Astrocyte of the cerebellum (primary cell): ENCODE results near the gene HEXD.

Experiments
- DNase-seq: peaks from one replicate; pipeline ENCODE4 v3.0.0-alpha.2; 2011; ENCODE audit warnings: low read depth
- H3K4me3 ChIP-seq: 2 replicates; pipeline ENCODE4 v1.5.1; 2011; ENCODE audit warnings: mild to moderate bottlenecking, low read depth, low read length, moderate library complexity
- CTCF ChIP-seq: IDR thresholded peaks from 2 replicates; pipeline ENCODE4 v1.5.1; 2012; ENCODE audit warnings: low read length, low read depth, moderate library complexity, mild to moderate bottlenecking; ENCODE audit errors: missing control alignments
- in situ Hi-C: cut with HindIII; loops from 2 replicates; pipeline ENCODE4 v1.10.0; 2017; ENCODE audit warnings: low sequenced_read_pairs

HEXD gene

GRCh38 chr17:82468692-82469091 is 50.5 kb downstream of the HEXD start:
- no peak for DNase-seq
- in situ Hi-C loops = no loop called here
- H3K4me3 ChIP-seq = no peak overlapping the region
- TF ChIP-seq CTCF = no peak

DNA sequence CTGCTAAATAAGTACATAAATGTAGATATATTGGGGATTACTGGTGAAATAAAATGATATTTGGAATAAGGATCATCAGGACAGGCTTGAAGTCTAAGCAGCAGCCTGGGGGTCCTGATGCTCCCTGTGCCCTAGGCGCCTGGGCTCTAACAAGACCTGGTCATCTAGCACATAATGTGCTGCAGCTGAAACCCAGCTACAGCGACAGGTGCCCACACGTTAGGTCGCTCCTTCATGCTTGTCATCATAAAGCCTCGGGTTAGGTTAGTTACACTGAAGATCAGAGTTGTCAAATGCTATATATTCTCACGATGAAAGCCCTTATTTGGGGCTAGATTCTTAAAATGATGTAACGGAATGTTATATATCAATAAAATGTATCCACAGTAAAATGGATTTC is 51.9 kb downstream of the HEXD start:
- in situ Hi-C loops = no loop called here
- no peak for TF ChIP-seq CTCF
- no peak overlapping the region for H3K4me3 ChIP-seq
- DNase-seq = no peak

DNA sequence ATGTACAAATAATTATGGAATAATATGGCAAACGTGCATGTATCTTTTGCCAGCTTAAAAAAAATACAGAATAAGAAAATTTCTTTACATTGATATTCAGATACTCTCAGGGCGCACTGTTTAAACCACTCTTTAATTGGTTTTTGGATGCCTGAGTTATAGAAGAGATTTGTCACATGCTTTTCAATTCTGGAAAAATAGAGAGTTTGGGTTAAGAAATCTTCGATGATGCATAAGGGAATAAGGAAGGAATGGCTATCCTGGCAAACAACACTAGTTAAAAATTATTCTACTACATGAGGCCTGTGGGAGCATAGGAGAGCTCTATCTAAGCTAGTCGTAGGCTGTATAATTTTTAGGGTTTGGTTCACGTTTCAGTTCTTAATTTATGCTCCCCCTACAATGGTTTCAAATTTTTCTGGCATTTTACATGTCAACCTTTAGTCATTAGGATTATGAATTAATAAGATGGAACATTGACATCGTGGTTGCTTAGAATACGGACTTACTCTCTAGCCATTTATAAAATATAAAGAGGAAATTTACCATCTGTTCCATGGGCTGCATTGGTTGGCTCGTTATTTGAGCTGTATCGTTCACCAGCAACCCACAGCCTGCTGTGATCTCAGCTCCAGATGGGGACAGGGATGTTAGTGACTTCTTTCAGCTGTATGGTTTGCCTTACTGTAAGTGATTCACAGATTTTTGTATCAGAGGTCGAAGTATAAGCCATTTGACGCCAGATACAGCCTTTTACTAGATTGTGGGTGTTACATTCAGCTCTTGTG is 56.3 kb downstream of the HEXD start:
- TF ChIP-seq CTCF = no peak
- in situ Hi-C loops = no loop called here

DNA sequence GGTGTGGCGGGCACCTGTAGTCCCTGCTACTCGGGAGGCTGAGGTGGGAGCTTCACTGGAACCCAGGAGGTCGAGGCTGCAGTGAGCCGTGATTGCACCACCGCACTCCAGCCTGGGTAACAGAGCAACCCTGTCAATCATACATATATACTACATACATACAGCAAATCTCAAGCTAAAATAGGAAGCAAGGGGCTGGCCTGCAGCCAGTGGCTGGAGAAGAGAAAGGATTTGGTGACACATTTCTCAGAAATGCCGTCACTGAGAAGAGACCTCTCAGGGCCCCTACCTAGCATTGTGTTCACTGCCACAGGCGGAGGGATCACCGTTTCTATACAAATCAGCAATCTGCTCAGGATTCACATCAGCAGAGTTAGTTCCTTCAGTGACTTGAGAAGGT is 57.3 kb downstream of the HEXD start:
- no peak for DNase-seq
- in situ Hi-C loops = no loop called here
- no peak for TF ChIP-seq CTCF

More for the DNA sequence above, 56.3 kb downstream of the HEXD start:
- no peak overlapping the region for H3K4me3 ChIP-seq
- no peak for DNase-seq

DNA sequence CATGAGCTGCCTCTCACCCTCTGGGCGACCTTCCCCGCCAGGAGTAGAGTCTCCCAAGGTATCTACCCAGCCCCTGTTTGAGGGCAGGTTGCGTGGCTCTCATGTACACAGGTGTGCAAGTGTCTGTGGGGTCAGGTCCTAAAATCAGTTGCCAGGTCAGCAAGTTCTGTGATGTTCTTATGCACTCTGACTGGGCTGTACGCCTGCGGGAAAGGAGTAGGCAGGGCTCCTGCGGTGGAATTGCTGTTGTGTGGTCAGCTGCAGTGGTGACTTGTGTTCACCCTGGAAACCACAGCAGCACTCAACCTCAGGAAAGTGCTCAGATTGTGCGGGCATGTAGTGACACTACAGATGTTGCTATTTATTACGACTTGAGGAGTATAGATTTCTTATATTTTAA is 59.8 kb downstream of the HEXD start:
- no peak for TF ChIP-seq CTCF
- in situ Hi-C loops = no loop called here
- DNase-seq = no peak
- no peak overlapping the region for H3K4me3 ChIP-seq

More for the DNA sequence above, 57.3 kb downstream of the HEXD start:
- H3K4me3 ChIP-seq = no peak overlapping the region

- no peak overlapping the region for H3K4me3 ChIP-seq
- in situ Hi-C loops = loop anchor here (10.0 kb wide), 1 partner anchor 65 kb away; no protein-coding TSS in a partner anchor
- no peak for TF ChIP-seq CTCF
- no peak for DNase-seq
Observed at GRCh38 chr17:82479602-82480001, 61.5 kb downstream of the HEXD start.
